Activated naive CD8-positive, alpha-beta T cell treated with anti-CD3 and anti-CD28 coated beads for 36 hours (primary cell): ENCODE results near the gene IGSF21. TPM values are rescaled to one million over a fixed set of nuclear protein-coding genes. Genes with fewer than 3 reads are reported as not detected.
A peak's percentile ranks its signal among the peaks of the same experiment; 100 is the strongest.

ENCODE experiments used
- DNase-seq: peaks from one replicate; pipeline ENCODE4 v3.0.0; 2021
- H3K27ac Mint-ChIP-seq: one replicate; pipeline ENCODE4 v1.8.0; 2022; ENCODE audit warnings: mild to moderate bottlenecking, moderate library complexity, mixed read lengths
- H3K27me3 Mint-ChIP-seq: one replicate; pipeline ENCODE4 v1.8.0; 2022; ENCODE audit warnings: mild to moderate bottlenecking, mixed read lengths
- H3K36me3 Mint-ChIP-seq: one replicate; pipeline ENCODE4 v1.8.0; 2021; ENCODE audit warnings: mild to moderate bottlenecking, mixed read lengths
- H3K4me1 Mint-ChIP-seq: one replicate; pipeline ENCODE4 v1.8.0; 2021; ENCODE audit warnings: mixed read lengths
- H3K4me3 Mint-ChIP-seq: one replicate; pipeline ENCODE4 v1.8.0; 2022; ENCODE audit warnings: mild to moderate bottlenecking, moderate library complexity, mixed read lengths
- H3K9me3 Mint-ChIP-seq: one replicate; pipeline ENCODE4 v1.8.0; 2022; ENCODE audit warnings: mixed read lengths
- total RNA-seq, 2 experiments: library from RNA; stranded (reverse); gene quantifications; one replicate each; pipeline ENCODE4 v1.2.3, GENCODE V29; 2021

IGSF21 gene
- total RNA-seq, 2 experiments from 2014 or later, result not detected

DNA sequence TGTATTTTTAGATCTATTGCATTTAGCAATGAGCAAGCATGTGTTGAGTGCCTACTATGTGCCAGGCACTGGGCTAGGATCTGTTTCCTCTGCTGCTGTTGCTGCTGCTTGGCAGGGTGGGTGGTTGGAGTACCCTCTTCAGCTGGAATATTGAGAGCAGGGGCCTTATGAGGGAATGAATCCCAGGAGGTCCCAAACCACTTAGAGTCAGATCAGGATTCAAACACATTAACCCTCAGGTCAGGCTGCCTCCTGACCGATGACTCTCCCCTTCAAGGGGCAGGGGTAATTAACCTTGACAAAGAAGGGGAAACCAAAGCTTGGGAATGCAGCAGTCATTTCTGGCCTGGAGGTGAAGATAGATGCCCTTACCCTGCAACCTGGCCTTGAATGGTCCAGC, 138.0 kb downstream of the IGSF21 start:
- H3K4me1 Mint-ChIP-seq, result no peaks in the 10 kb centered on the region
- no peak for DNase-seq
- H3K27ac Mint-ChIP-seq, result no peak overlapping the region
- H3K27me3 Mint-ChIP-seq, result peaks cover 10% of the 10 kb centered on the region
- H3K36me3 Mint-ChIP-seq, result no peaks in the 10 kb centered on the region
- H3K4me3 Mint-ChIP-seq, result no peak overlapping the region
- peaks cover under 1% of the 10 kb centered on the region for H3K9me3 Mint-ChIP-seq

DNA sequence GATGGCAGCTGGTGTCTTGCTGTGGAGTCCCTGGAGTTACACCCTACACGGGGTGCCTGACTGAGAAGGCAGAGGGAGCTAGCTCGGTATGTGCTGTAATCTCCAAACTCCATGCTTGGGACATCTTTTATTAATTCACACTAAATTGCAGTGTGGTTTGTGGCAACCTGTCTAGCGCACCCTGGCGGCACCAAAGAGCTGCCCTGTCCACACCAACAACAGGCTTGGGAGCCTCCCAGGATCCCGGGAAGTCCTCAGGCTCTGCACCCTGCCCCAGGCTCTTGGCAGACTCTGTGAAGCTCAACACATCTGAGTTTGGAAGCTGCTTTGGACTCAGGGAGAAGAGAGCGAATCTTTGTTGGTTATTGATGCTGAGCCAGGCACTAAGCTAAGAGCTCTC, 138.9 kb downstream of the IGSF21 start:
- DNase-seq, result no peak
- Mint-ChIP-seq H3K27ac (no peak overlapping the region), H3K4me1 (no peaks in the 10 kb centered on the region), H3K9me3 (peaks cover 8% of the 10 kb centered on the region), H3K4me3 (no peak overlapping the region), H3K36me3 (no peaks in the 10 kb centered on the region), H3K27me3 (peaks cover 9% of the 10 kb centered on the region)

DNA sequence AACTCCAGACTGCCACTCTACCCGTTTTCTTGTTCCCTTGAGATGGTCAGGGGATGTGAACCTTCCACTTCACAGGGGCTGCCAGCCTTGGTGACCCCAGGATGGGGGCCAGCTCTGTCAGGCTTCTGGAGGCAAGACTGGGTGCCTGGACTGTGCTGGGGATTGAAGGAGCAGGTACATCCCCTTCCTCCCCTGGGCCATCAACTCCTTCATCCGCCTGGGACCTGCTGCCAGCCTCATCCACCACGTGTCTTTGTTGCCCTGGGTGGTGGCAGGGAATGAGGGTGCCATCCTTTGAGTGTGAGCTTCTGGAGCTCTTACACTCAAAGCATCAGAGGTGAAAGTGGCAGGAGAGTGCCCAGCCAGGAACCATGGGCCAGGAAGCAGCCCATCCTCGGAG, 139.6 kb downstream of the IGSF21 start:
- Mint-ChIP-seq H3K9me3 (peaks cover 8% of the 10 kb centered on the region), H3K27me3 (peaks cover 9% of the 10 kb centered on the region), H3K4me1 (no peaks in the 10 kb centered on the region), H3K4me3 (no peak overlapping the region), H3K27ac (no peak overlapping the region), H3K36me3 (no peaks in the 10 kb centered on the region)
- no peak for DNase-seq

DNA sequence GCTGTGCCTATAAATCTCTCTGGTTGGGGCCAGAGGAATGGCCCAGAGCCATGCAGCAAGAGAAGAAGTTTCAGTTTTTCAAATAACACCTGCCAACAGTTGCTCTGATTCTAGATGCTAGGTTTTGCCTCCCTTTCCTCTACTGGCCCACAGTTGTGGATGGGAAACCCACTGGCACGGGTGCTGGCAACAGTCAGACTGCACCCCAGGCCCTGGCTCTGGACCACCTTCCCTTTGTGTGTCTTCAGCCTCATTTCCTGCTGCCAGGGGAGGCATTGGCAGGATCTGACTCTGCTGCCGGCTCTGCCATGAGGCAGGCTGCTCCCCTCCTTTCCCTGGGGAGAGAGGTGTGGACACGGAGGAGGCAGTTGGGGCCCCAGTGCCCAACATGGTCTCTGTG, 142.0 kb downstream of the IGSF21 start:
- H3K27ac Mint-ChIP-seq, result no peak overlapping the region
- H3K4me3 Mint-ChIP-seq, result no peak overlapping the region
- peaks cover 9% of the 10 kb centered on the region for H3K27me3 Mint-ChIP-seq
- no peaks in the 10 kb centered on the region for H3K4me1 Mint-ChIP-seq
- H3K9me3 Mint-ChIP-seq, result peaks cover 8% of the 10 kb centered on the region
- H3K36me3 Mint-ChIP-seq, result no peaks in the 10 kb centered on the region
- no peak for DNase-seq

DNA sequence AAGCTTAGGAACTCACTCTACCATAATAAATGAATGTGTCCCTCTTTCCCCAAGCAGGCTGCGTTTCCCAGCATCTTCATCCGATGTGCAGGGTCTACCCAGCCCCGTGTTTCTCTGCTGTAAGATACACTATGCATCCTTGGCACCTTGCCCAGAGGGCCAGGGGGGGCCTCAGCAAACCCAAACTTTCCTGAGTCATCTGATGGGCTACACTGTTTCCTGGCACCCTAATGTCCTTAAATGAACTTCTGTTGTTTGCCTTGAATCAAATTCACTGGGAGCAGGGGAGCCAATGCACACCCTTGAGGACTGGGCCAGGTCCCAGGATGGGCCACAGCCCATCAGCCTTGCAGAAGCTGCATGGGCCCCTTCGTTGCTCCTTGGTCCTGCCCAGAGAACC, 145.5 kb downstream of the IGSF21 start:
- no peak for DNase-seq
- H3K9me3 Mint-ChIP-seq, result peaks cover 8% of the 10 kb centered on the region
- H3K4me3 Mint-ChIP-seq, result no peak overlapping the region
- peaks cover 24% of the 10 kb centered on the region for H3K27me3 Mint-ChIP-seq
- H3K36me3 Mint-ChIP-seq, result no peaks in the 10 kb centered on the region
- no peak overlapping the region for H3K27ac Mint-ChIP-seq
- H3K4me1 Mint-ChIP-seq, result no peaks in the 10 kb centered on the region

DNA sequence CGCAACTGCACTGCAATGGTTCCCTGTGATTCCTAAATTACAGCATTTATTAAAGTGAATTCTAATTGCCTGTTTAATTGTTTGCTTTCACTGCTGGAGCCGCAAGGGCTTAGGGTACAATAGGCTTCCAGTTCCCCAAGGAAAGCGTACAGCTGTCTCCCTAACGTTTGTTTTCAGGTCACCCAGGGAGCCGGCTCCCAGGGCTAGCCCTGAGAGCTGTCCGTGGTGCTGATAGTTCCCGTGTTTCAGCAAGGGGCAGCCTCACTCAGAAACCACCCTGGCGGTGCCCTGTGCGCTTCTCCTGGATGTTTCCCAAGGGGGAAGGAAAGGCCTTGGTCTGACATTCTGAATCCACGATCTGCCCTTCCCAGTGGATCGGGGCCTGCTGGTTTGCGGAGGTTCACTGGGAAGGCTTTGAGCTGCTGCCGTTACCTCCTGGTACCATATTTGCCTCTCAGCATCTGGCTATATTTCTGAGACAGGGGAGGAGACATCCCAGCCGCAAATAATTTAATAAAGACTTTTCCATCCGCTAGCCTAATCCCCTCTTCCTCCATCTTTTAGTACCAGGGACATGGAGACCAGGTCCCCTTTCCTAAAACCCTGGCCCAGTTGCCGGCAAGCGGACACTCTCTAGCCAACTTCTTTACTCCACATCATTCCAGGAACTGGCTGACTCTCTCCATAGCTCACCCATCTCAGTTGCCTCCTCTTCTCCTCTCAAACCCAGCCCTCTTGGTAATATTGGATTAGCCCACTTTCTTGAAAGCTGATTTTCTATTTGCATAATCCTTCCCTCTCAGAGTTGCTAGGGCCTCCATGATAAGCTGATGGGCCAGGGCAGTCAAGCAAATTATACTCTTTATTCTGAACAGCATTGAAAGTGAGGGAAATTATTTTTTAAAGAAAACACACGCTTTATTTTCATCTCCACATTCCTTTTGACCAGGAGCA, 149.0 kb downstream of the IGSF21 start:
- H3K4me3 Mint-ChIP-seq, result no peak overlapping the region
- H3K4me1 Mint-ChIP-seq, result no peaks in the 10 kb centered on the region
- no peaks in the 10 kb centered on the region for H3K36me3 Mint-ChIP-seq
- H3K27ac Mint-ChIP-seq, result no peak overlapping the region
- H3K27me3 Mint-ChIP-seq, result peaks cover 15% of the 10 kb centered on the region
- no peaks in the 10 kb centered on the region for H3K9me3 Mint-ChIP-seq
- peak; percentile 12 for DNase-seq

DNA sequence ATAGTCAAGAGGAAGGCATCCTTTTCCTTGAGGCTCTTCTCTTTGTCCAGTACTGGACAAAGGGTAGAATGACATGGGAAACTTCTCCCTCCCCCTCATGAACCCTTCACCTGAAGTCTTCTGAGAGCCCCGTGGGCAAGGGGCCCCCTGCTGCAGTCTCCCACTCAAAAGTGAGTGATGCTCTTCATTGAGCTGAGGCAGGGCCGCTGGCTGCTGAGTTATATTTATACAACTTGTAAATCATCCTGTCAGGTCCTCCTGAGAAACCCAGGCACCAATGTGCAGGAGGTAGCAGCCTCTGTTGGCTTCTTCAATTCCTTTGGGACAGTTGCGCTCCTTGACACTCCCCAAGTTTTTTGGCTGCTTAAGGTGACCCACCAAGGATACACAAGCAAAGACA, 150.2 kb downstream of the IGSF21 start:
- Mint-ChIP-seq H3K27ac (no peak overlapping the region), H3K36me3 (no peaks in the 10 kb centered on the region), H3K4me3 (no peak overlapping the region), H3K27me3 (peaks cover 20% of the 10 kb centered on the region), H3K4me1 (no peaks in the 10 kb centered on the region), H3K9me3 (no peaks in the 10 kb centered on the region)
- no peak for DNase-seq

DNA sequence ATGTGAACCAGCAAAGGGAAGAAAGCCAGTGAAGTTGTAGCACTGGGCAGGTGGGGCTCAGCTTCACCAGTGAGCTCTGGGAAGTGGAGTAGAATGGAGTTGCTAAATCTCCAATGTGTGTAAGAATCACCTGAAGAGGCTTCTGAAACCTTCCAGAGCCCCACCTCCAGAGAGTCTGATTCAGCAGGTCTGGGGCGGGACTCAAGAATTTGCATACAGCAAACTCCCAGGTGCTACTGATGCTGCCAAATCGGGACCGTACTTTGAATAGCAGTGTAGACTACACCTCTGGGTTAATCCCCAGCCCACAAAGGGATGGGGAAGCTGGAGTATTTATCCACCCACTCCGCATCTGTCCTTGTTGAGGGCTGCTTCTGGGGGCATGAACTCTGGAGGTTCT, 154.3 kb downstream of the IGSF21 start:
- Mint-ChIP-seq H3K27ac (no peak overlapping the region), H3K9me3 (no peaks in the 10 kb centered on the region), H3K27me3 (peaks cover 9% of the 10 kb centered on the region), H3K4me3 (no peak overlapping the region), H3K4me1 (no peaks in the 10 kb centered on the region), H3K36me3 (no peaks in the 10 kb centered on the region)
- no peak for DNase-seq

DNA sequence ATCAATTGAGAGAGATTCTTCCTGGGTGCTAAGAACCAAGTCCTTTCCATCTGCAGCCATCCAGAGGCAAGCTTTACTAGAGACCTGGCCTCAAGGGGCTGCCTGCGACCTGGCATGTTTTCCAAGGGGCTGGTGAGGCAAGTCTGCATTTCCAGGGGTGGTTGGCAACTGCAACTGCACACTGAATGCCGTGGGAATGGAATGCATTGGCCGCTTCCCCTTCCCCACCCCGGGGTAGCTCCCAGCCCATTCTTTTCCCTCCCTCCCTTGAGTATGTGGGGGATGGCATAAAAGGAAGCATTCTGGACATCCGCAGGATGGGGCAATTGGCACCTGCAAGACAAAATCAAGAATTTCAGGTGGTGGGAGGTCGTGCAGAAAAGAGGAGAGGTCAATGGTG, 155.1 kb downstream of the IGSF21 start:
- peaks cover 8% of the 10 kb centered on the region for H3K27me3 Mint-ChIP-seq
- H3K4me1 Mint-ChIP-seq, result no peaks in the 10 kb centered on the region
- no peak overlapping the region for H3K27ac Mint-ChIP-seq
- DNase-seq, result no peak
- H3K4me3 Mint-ChIP-seq, result no peak overlapping the region
- H3K9me3 Mint-ChIP-seq, result no peaks in the 10 kb centered on the region
- no peaks in the 10 kb centered on the region for H3K36me3 Mint-ChIP-seq

DNA sequence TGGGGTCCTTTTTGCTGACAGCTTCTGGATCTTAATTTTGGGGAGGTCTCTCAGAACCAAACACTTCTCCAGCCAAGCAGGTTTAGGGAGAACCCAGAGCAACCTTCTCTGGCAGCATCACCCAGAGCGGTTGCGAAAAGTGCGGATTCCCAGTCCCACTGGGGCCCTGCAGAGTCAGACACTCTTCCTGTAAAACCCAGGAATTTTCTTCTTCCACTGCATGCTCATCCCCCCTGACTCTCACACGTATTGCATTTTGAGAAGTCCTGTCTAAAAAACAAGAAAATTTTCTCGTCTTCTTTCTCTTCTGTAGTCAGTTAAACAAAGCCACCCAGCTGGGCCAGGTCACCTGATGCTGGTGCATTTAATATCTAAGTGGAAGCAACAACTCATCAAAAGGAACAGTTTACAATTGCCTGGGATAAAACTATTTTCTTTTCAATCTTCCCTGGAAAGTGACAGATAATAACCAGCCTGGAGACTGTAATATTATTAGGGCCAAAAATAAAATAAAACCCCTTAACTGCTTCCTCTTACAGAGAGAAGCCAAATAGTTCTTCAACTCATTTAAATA, 156.0 kb downstream of the IGSF21 start:
- no peaks in the 10 kb centered on the region for H3K9me3 Mint-ChIP-seq
- no peaks in the 10 kb centered on the region for H3K4me1 Mint-ChIP-seq
- no peak for DNase-seq
- H3K4me3 Mint-ChIP-seq, result no peak overlapping the region
- peaks cover 8% of the 10 kb centered on the region for H3K27me3 Mint-ChIP-seq
- no peaks in the 10 kb centered on the region for H3K36me3 Mint-ChIP-seq
- no peak overlapping the region for H3K27ac Mint-ChIP-seq

DNA sequence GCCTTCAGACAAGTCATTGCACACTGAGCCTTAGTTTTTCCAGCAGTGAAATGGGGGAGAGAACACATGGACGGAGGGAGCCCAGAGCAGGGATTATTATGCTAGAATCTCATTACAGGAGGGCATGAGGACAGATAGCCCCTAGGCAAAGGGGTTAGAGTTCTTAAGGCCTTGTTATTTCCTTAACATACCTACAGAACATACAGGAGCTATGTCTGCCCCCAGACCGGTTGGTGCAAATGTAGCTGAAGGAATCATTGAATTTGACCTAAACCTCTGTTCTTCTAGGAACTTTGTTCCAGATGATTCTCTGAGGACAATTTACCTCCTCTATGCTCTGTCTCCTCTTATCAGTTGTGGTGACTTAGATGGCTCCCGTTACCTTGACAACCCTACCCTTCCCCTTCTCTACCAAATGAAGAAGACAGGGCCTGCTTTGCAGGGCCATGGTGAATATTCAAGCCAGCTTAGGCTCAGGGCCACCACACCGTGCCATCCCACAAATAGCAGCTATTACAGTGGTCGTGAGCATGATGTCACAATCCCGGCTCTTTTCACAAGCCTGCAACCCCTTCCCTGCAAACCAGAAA, 156.9 kb downstream of the IGSF21 start:
- DNase-seq, result no peak
- Mint-ChIP-seq H3K4me1 (no peaks in the 10 kb centered on the region), H3K4me3 (no peak overlapping the region), H3K27ac (no peak overlapping the region), H3K27me3 (peaks cover 14% of the 10 kb centered on the region), H3K36me3 (no peaks in the 10 kb centered on the region), H3K9me3 (no peaks in the 10 kb centered on the region)

DNA sequence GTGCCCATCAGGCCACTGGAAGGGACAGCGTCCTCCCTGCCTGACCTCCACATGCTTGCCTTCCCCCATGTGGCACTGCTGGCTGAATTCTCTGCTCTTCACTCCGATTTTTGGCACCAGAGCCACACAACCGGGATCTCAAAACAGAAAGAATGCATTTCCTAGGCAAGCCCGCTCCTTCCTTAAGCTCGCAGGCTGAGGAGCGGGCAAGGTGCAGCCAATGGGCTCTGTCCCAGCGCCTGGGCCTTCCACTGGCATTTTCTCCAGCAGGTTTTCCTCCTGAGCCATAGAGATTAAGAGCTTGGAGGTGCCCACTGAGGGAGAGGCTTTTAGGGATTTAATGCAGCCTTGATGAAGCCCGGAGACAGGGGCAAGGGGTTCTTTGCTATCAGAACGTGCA, 158.0 kb downstream of the IGSF21 start:
- no peaks in the 10 kb centered on the region for H3K9me3 Mint-ChIP-seq
- peaks cover 14% of the 10 kb centered on the region for H3K27me3 Mint-ChIP-seq
- no peak for DNase-seq
- no peaks in the 10 kb centered on the region for H3K4me1 Mint-ChIP-seq
- H3K27ac Mint-ChIP-seq, result no peak overlapping the region
- H3K36me3 Mint-ChIP-seq, result no peaks in the 10 kb centered on the region
- H3K4me3 Mint-ChIP-seq, result no peak overlapping the region

DNA sequence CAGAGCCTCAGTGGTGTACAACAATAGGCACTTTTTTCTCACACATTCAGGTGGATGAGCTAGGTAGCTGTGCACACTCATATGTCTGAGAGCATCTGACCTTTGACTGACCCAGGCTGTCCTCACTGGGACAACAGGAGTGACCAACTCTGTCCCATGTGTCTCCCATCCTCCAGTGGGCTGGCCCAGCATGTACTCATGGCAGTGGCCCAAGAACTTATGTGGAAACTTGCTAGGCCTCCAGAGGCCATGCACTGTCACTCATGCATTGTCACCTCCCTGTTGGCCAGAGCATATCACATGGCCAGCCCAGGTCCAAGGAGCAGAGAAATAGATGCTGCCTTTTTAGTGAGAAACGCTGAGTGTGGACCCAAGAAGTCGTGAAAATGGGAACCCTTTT, 158.8 kb downstream of the IGSF21 start:
- no peak for DNase-seq
- H3K36me3 Mint-ChIP-seq, result no peaks in the 10 kb centered on the region
- H3K27ac Mint-ChIP-seq, result no peak overlapping the region
- no peaks in the 10 kb centered on the region for H3K9me3 Mint-ChIP-seq
- H3K27me3 Mint-ChIP-seq, result peaks cover 14% of the 10 kb centered on the region
- no peaks in the 10 kb centered on the region for H3K4me1 Mint-ChIP-seq
- no peak overlapping the region for H3K4me3 Mint-ChIP-seq

DNA sequence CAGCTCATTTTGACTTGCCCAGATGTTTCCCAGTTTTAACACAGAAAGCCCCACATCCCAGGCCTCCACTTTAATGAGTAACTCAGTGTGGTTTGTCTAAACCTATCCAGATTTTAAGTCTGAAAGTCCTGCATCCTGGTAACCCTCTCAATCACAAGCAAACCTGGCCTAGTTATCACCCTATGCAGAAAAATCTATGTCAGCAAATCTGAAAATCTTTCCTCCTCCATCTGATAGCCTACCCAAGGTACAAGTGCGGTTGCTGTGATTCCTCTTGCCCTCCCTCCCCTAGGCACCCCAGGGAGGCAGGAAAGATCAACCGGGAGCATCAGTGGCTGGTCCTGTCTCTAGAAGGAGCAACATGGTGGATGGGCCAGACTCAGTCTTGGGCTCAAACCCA, 163.7 kb downstream of the IGSF21 start:
- Mint-ChIP-seq H3K9me3 (no peaks in the 10 kb centered on the region), H3K4me1 (no peaks in the 10 kb centered on the region), H3K4me3 (no peak overlapping the region), H3K36me3 (no peaks in the 10 kb centered on the region), H3K27me3 (peaks cover 13% of the 10 kb centered on the region), H3K27ac (no peak overlapping the region)
- DNase-seq, result no peak

DNA sequence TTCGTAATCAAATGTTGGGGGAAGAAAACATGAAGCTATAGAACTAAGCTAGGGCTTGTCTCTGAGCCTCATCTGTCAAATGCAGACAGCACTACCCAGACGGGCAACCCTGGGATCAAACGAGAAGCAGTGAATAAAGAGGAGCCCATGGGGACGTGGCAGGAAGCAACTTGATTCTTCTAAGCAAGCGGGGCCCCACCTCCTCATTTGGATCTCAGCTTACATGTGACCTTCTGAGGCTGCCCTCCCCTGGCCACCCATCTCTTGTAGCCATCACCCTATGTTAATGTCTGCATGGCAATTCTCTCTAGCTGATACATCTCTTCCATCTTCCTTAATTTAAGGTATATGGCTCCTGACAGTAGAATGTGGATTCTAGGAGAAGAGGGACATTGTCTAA, 171.3 kb downstream of the IGSF21 start:
- Mint-ChIP-seq H3K9me3 (no peaks in the 10 kb centered on the region), H3K36me3 (no peaks in the 10 kb centered on the region), H3K27ac (no peak overlapping the region), H3K4me3 (no peak overlapping the region), H3K4me1 (no peaks in the 10 kb centered on the region), H3K27me3 (peaks cover 19% of the 10 kb centered on the region)
- DNase-seq, result no peak
